Ishikawa (cell line): ENCODE results near the gene RTN4RL1.
A peak's percentile ranks its signal among the peaks of the same experiment; 100 is the strongest.

Source experiments
- CEBPB ChIP-seq: IDR thresholded peaks from 2 replicates; pipeline ENCODE4 v1.6.1; 2012
- CREB1 ChIP-seq: IDR thresholded peaks from 2 replicates; pipeline ENCODE4 v1.6.1; 2012; ENCODE audit warnings: low read depth
- EGR1 ChIP-seq: IDR thresholded peaks from 2 replicates; pipeline ENCODE4 v1.6.1; 2012
- EP300 ChIP-seq: IDR thresholded peaks from 2 replicates; pipeline ENCODE4 v1.6.1; 2012; ENCODE audit warnings: borderline replicate concordance
- FOXM1 ChIP-seq: IDR thresholded peaks from 2 replicates; pipeline ENCODE4 v1.6.1; 2012; ENCODE audit warnings: low read depth, borderline replicate concordance
- NFIC ChIP-seq: IDR thresholded peaks from 2 replicates; pipeline ENCODE4 v1.6.1; 2012
- RAD21 ChIP-seq: IDR thresholded peaks from 2 replicates; pipeline ENCODE4 v1.6.1; 2012; ENCODE audit warnings: low read depth
- TAF1 ChIP-seq: IDR thresholded peaks from 2 replicates; pipeline ENCODE4 v1.6.1; 2012; ENCODE audit warnings: low read depth, mild to moderate bottlenecking
- TCF12 ChIP-seq: IDR thresholded peaks from 2 replicates; pipeline ENCODE4 v1.6.1; 2012; ENCODE audit warnings: low read depth
- TEAD4 ChIP-seq: IDR thresholded peaks from 2 replicates; pipeline ENCODE4 v1.6.1; 2012
- YY1 ChIP-seq: IDR thresholded peaks from 2 replicates; pipeline ENCODE4 v1.6.1; 2012; ENCODE audit warnings: low read depth
- ZBTB7A ChIP-seq: IDR thresholded peaks from 2 replicates; pipeline ENCODE4 v1.6.1; 2012; ENCODE audit warnings: low read depth
- TF ChIP-seq, protein P1 (sequence below): IDR thresholded peaks from 2 replicates; pipeline ENCODE4 v1.6.1; 2012
- TF ChIP-seq, protein P2 (sequence below): IDR thresholded peaks from 2 replicates; pipeline ENCODE4 v1.6.1; 2012; ENCODE audit warnings: low read depth, mild to moderate bottlenecking
- TF ChIP-seq, protein P3 (sequence below): IDR thresholded peaks from 2 replicates; pipeline ENCODE4 v1.6.1; 2012

Gene RTN4RL1

DNA sequence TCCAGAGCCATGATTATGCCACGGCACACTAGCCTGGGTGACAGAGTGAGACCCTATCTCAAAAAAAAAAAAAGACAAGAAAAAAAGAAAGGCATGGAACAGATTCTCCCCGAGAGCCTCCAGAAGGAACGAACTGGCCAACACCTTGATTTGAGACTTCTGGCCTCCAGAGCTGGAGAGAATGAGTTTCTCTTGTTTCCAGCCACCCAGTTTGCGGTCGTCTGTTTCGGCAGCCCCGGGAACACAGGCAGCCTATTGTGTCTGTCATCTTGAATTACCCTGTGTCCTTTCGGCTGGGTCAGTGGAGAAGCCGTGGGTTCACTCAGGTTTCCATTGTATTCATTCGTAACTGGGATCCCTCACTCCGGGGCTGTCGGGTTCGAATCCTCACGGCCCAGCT is 111.4 kb downstream of the RTN4RL1 start:
- TF ChIP-seq, protein P1, sequence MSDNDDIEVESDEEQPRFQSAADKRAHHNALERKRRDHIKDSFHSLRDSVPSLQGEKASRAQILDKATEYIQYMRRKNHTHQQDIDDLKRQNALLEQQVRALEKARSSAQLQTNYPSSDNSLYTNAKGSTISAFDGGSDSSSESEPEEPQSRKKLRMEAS = no peak
- TF ChIP-seq FOXM1 (no peak), TEAD4 (no peak), CREB1 (no peak), CEBPB (no peak), TAF1 (no peak), ZBTB7A (no peak), EP300 (no peak), EGR1 (no peak), YY1 (no peak), TCF12 (no peak), RAD21 (no peak), NFIC (no peak)
- TF ChIP-seq, protein P2, sequence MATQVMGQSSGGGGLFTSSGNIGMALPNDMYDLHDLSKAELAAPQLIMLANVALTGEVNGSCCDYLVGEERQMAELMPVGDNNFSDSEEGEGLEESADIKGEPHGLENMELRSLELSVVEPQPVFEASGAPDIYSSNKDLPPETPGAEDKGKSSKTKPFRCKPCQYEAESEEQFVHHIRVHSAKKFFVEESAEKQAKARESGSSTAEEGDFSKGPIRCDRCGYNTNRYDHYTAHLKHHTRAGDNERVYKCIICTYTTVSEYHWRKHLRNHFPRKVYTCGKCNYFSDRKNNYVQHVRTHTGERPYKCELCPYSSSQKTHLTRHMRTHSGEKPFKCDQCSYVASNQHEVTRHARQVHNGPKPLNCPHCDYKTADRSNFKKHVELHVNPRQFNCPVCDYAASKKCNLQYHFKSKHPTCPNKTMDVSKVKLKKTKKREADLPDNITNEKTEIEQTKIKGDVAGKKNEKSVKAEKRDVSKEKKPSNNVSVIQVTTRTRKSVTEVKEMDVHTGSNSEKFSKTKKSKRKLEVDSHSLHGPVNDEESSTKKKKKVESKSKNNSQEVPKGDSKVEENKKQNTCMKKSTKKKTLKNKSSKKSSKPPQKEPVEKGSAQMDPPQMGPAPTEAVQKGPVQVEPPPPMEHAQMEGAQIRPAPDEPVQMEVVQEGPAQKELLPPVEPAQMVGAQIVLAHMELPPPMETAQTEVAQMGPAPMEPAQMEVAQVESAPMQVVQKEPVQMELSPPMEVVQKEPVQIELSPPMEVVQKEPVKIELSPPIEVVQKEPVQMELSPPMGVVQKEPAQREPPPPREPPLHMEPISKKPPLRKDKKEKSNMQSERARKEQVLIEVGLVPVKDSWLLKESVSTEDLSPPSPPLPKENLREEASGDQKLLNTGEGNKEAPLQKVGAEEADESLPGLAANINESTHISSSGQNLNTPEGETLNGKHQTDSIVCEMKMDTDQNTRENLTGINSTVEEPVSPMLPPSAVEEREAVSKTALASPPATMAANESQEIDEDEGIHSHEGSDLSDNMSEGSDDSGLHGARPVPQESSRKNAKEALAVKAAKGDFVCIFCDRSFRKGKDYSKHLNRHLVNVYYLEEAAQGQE = no peak
- TF ChIP-seq, protein P3, sequence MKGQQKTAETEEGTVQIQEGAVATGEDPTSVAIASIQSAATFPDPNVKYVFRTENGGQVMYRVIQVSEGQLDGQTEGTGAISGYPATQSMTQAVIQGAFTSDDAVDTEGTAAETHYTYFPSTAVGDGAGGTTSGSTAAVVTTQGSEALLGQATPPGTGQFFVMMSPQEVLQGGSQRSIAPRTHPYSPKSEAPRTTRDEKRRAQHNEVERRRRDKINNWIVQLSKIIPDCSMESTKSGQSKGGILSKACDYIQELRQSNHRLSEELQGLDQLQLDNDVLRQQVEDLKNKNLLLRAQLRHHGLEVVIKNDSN = no peak

DNA sequence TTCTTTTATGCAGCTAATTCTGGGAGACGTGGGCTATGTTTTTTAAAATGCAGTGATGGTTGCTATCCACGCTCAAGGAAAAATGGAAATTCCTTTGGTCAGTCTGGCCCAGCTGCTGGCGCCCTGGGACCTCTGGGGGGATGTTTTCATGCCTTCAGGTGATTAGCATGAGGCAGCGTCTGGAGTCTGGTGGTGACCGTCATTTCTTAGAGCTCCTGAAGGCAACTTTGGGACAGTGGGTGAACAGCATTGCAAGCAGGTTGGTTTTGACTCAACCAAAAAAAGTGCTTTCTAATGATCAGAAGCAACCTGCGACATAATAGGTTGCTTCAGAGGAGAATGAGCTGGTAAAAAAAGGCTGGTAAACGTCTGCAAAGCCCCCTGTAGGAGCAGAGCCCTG is 113.0 kb downstream of the RTN4RL1 start:
- TF ChIP-seq, protein P1 = no peak
- TF ChIP-seq FOXM1 (no peak), EGR1 (no peak), CEBPB (no peak), EP300 (no peak), YY1 (no peak), RAD21 (no peak), TCF12 (no peak), CREB1 (no peak), TEAD4 (no peak), TAF1 (no peak), NFIC (no peak), ZBTB7A (no peak)
- TF ChIP-seq, protein P3 = no peak
- TF ChIP-seq, protein P2 = no peak

DNA sequence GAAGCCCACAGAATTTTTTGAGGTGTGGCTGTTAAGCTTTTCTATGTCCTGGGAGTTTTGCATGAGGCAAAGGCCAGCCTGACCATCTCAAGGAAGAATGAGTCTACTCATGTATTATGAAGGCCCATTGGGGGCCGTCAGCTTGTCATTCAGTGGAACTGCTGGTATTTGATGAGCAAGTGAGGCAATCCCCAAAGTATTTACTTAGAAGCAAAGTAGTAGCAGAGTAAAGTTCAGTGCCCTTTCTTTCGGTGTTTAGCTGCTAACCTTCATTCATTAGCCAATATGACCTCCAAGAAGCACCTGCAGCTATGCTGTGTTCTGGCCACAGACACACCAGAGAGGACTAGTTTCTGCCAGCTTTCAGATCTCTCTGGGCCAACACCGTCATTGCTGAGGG is 115.1 kb downstream of the RTN4RL1 start:
- TF ChIP-seq NFIC (no peak), CREB1 (no peak)

DNA sequence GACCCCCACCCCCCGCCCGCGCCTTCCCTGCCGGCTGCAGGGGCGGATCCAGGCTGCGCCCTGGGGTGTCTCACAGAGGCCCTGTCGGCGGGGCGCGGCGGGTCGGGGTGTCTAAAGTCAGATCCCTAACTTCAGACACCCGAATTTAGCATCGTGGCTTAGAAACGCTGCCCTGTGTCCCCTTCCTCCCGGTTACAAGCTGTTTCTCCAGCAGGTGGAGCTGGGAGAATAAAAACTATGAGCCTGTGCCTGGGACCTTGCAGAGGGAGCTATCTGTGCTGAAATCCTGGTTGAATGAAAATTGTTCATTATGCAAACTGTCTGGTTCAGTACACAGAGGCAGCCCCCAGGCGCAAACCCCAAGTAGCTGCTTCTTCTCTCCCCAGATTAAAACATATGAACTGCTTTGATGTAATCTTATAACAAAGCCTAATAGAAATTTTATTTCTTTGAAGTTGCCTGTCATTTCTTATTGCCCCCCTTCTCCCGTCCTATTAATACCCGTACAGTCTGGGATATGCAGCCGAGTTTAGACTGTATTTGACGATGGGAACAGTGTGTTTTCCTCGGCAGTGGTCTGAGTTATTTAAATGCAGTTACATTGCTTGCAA is 116.3 kb downstream of the RTN4RL1 start:
- TF ChIP-seq EGR1 (no peak), CEBPB (no peak), RAD21 (peak; percentile 92)

DNA sequence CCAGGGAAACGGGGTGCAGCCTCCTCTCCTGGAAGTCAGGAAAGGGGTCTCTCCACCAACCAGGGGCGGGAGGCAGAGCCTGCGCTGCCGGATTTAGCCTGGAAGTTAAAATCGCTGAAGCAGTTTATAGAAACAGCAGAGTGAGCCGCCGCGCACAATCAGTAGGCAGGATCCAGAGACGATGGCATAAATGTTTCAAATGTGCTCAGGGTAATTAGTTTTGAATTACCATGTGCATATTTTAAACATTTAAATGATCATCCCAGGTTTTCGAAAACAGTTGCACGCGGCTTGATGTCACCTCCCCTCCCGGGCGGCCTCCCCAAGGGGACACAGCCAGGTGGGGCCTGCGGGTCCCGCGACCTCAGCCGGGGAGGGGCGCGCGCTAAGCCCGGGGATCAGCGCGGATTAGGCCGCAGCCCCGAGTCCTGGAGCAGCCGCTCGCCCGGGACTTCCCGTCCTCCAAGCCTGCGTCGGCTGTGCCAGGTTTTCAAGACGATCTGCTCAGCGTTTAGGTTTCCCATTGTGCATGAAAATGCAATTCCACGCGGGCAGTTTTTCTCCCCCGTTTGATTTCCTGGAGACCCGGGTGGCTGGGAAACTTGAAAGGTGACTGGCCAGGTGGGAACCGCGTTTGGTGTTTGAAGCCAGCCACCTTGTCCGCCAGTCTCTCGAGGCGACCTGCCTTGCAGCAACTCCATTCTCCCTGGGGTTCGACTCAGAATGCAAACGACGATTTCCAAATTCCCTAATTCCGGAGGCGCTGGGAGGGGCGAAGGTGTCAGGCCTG is 117.0 kb downstream of the RTN4RL1 start:
- TF ChIP-seq, protein P3 = no peak
- no peak for TF ChIP-seq NFIC
- no peak for TF ChIP-seq YY1
- TF ChIP-seq, protein P1 = peak; percentile 56
- no peak for TF ChIP-seq EGR1
- no peak for TF ChIP-seq TCF12
- TF ChIP-seq, protein P2 = no peak
- no peak for TF ChIP-seq EP300
- no peak for TF ChIP-seq TAF1
- no peak for TF ChIP-seq TEAD4
- TF ChIP-seq CREB1 = no peak
- no peak for TF ChIP-seq FOXM1
- no peak for TF ChIP-seq CEBPB
- no peak for TF ChIP-seq RAD21
- 0 out of 2 replicates have a peak, but pooled peaks have one; percentile 60 for TF ChIP-seq ZBTB7A
